Esophagus (tissue), 2 donors: ENCODE data around the gene RHPN2. TPM values are rescaled to one million over a fixed set of nuclear protein-coding genes. Genes with fewer than 3 reads are reported as not detected.

Source experiments
- H3K27ac ChIP-seq, 2 donors: one replicate each; pipeline ENCODE4 v1.5.1; 2013; ENCODE audit warnings: low read depth in 2 of 2, mild to moderate bottlenecking in 2 of 2, inconsistent platforms in 1 of 2, low read length in 1 of 2, moderate library complexity in 1 of 2
- H3K27me3 ChIP-seq, 2 donors: one replicate each; pipeline ENCODE4 v1.6.1; 2013; ENCODE audit warnings: low read length in 2 of 2, control low read depth in 1 of 2, mild to moderate bottlenecking in 1 of 2; ENCODE audit not compliant: insufficient read depth in 2 of 2, control insufficient read depth in 1 of 2
- H3K36me3 ChIP-seq, 2 donors: one replicate each; pipeline ENCODE4 v1.6.1; 2013; ENCODE audit warnings: low read length in 1 of 2; ENCODE audit not compliant: control insufficient read depth in 2 of 2, insufficient read depth in 2 of 2
- H3K4me1 ChIP-seq, 2 donors: one replicate each; pipeline ENCODE4 v1.6.1; 2013; ENCODE audit warnings: low read length in 1 of 2; ENCODE audit not compliant: control insufficient read depth in 2 of 2, insufficient read depth in 2 of 2
- H3K4me3 ChIP-seq, 2 donors: one replicate each; pipeline ENCODE4 v1.5.1; 2013; ENCODE audit warnings: low read length in 2 of 2, mild to moderate bottlenecking in 2 of 2, low read depth in 1 of 2, moderate library complexity in 1 of 2
- H3K9me3 ChIP-seq, 2 donors: one replicate each; pipeline ENCODE4 v1.6.1; 2013; ENCODE audit warnings: mild to moderate bottlenecking in 2 of 2, low read depth in 1 of 2, low read length in 1 of 2, moderate library complexity in 1 of 2; ENCODE audit not compliant: control insufficient read depth in 2 of 2, insufficient read depth in 1 of 2
- WGBS, 2 donors: extraction: QIAGEN DNeasy Blood & Tissue Kit; methylation state at CpG; one replicate each; pipeline ENCODE4 v1.1.7; 2013; 5-methylcytosine and 5-hydroxymethylcytosine counted together
- polyA plus RNA-seq, 2 donors: library from polyadenylated mRNA; stranded (reverse); fragments of 200-250 nt; gene quantifications; one replicate each; pipeline ENCODE4 v1.2.3, GENCODE V29; 2013
- donor health status: healthy with polysubstance abuse.
- donor health status: Bipolar disorder and iron deficiency.

The RHPN2 gene
- under 1 TPM; 0.26 to 0.76 TPM for polyA plus RNA-seq

GRCh38 chr19:33064792-33065550 is at the start of gene RHPN2:
RHPN2 (minus strand) TSS chr19:33064888; CDS start chr19:33064852, 36 bp downstream.
- peak within 1 kb of the TSS; percentile 33 to 53 for H3K4me3 ChIP-seq
- no peaks in the 10 kb centered on the region for H3K9me3 ChIP-seq
- H3K27me3 ChIP-seq, result peaks cover 0 to 3% of the 10 kb centered on the region in 2 donors
- H3K27ac ChIP-seq, result no peak within 1 kb of the TSS
- WGBS, 2 donors, result 6 to 7% methylated on average over 79 to 85 of the region's 86 CpGs
- H3K4me1 ChIP-seq, result peaks cover 3 to 5% of the 10 kb centered on the region in 2 donors
- H3K36me3 ChIP-seq, result no peaks in the 10 kb centered on the region

GRCh38 chr19:33114312-33114711 is 49.6 kb upstream of the RHPN2 start:
- WGBS, 2 donors, result 79 to 80% methylated on average over 4 of the region's 4 CpGs
- Histone ChIP-seq H3K27ac (no peak overlapping the region), H3K4me1 (no peaks in the 10 kb centered on the region), H3K27me3 (no peaks in the 10 kb centered on the region), H3K36me3 (peaks cover 10 to 23% of the 10 kb centered on the region in 2 donors), H3K9me3 (no peaks in the 10 kb centered on the region), H3K4me3 (no peak overlapping the region)

GRCh38 chr19:33111587-33111986 is 46.9 kb upstream of the RHPN2 start:
- Histone ChIP-seq H3K4me1 (no peaks in the 10 kb centered on the region), H3K27me3 (no peaks in the 10 kb centered on the region), H3K9me3 (no peaks in the 10 kb centered on the region), H3K36me3 (peaks cover 6 to 18% of the 10 kb centered on the region in 2 donors), H3K4me3 (no peak overlapping the region), H3K27ac (no peak overlapping the region)
- WGBS, 2 donors, result 94 to 97% methylated on average over 11 of the region's 11 CpGs

DNA sequence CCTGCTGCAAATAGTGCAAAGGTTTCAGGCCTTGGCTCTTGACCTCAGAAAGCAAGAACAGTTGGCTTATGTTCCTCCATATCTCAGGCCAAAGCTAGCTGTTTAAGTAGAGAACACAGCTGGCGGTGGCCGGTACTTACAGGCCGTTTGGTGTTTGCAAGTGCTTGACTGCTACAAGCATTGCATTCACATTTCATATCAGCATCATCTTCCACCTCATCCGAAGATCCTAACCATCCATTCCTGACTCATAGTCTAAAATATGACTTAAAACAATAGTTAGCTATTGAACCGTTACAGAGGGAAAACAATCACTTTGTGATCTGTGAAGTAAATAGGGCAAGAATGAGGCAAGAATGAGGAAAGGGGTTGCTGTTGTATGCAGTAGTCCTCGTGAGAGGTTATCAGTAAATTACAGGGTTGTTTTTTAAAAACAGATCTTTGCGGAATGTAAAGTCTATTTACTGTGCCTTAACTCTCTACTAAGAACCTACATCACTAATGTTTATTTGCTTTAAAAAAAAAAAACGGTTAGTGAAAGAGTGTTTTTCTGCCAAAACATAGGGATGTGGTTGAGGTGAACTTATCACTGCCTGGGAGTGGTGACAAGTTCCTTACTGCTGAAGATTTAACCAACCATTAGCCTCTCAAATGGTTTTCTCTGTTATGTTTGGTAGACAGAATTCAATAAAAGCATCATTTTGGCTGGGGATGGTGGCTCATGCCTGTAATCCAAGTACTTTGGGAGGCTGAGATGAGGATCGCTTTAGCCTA is 45.6 kb upstream of the RHPN2 start:
- H3K4me3 ChIP-seq, result no peak overlapping the region
- no peaks in the 10 kb centered on the region for H3K27me3 ChIP-seq
- peaks cover 6 to 19% of the 10 kb centered on the region in 2 donors for H3K36me3 ChIP-seq
- H3K27ac ChIP-seq, result no peak overlapping the region
- 83 to 84% methylated on average over 9 of the region's 9 CpGs for WGBS, 2 donors
- no peaks in the 10 kb centered on the region for H3K9me3 ChIP-seq
- H3K4me1 ChIP-seq, result no peaks in the 10 kb centered on the region

- Histone ChIP-seq H3K4me3 (no peak overlapping the region), H3K27me3 (no peaks in the 10 kb centered on the region), H3K27ac (no peak overlapping the region), H3K36me3 (peaks cover 11 to 16% of the 10 kb centered on the region in 2 donors), H3K4me1 (no peaks in the 10 kb centered on the region), H3K9me3 (no peaks in the 10 kb centered on the region)
- whole genome bisulfite sequencing, 2 donors, result 90 to 93% methylated on average over 10 of the region's 10 CpGs
Observed at GRCh38 chr19:33108161-33108560, 43.5 kb upstream of the RHPN2 start.

DNA sequence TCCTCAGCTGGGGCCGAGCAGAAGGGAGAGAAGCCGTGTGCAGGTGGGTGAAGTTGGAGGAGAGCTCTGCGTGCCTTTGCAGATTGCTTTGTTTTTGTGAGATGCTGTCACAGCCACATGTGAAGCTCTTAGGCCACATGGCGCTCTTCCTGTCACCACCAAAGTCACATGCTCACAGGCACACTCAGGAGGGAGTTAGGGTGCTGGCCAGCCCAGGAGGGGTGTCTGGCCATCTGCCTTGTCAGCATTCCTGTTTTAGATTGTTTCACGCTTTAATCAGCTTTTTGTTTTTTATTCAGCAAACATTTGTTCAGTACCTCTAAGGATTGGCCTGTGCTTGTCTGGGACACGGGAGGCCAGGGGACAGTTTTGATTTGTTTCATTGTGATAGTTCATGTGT is 38.2 kb upstream of the RHPN2 start:
- Histone ChIP-seq H3K9me3 (no peaks in the 10 kb centered on the region), H3K4me3 (no peak overlapping the region), H3K27ac (no peak overlapping the region), H3K36me3 (peaks cover 24 to 25% of the 10 kb centered on the region in 2 donors), H3K27me3 (no peaks in the 10 kb centered on the region), H3K4me1 (no peaks in the 10 kb centered on the region)
- 91 to 93% methylated on average over 6 of the region's 6 CpGs for whole genome bisulfite sequencing, 2 donors

GRCh38 chr19:33100894-33101644 is 36.4 kb upstream of the RHPN2 start:
- 85 to 90% methylated on average over 10 of the region's 10 CpGs for WGBS, 2 donors
- Histone ChIP-seq H3K4me1 (no peaks in the 10 kb centered on the region), H3K9me3 (no peaks in the 10 kb centered on the region), H3K27ac (no peak overlapping the region), H3K4me3 (no peak overlapping the region), H3K27me3 (no peaks in the 10 kb centered on the region), H3K36me3 (peaks cover 21 to 24% of the 10 kb centered on the region in 2 donors)

DNA sequence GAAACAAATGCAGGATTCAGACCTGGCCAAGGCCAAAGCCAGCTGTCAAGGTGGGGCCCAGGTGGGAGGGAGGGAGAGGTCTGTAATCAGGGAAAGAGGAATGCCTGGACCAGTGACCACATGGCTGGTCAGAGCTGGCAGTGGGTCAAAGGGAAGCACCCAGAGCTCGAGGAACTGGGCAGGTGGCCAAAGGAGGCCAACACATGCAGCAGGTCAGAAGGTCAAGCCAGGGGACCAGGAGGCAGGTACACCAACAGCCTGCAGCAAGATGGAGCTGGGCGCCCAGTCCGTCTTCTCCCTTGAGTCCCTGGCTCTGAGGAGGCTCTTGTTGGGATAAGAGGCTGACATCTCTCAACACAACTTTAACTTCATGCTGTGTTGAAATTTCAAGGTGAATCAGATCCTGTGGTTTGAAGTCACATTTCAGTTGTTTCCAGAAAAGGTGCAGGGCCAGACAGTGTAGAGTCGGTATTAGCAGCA is 33.4 kb upstream of the RHPN2 start:
- Histone ChIP-seq H3K27me3 (no peaks in the 10 kb centered on the region), H3K27ac (no peak overlapping the region), H3K9me3 (no peaks in the 10 kb centered on the region), H3K36me3 (peaks cover 18 to 29% of the 10 kb centered on the region in 2 donors), H3K4me3 (no peak overlapping the region), H3K4me1 (no peaks in the 10 kb centered on the region)
- WGBS, 2 donors, result 72 to 76% methylated on average over 4 of the region's 4 CpGs

DNA sequence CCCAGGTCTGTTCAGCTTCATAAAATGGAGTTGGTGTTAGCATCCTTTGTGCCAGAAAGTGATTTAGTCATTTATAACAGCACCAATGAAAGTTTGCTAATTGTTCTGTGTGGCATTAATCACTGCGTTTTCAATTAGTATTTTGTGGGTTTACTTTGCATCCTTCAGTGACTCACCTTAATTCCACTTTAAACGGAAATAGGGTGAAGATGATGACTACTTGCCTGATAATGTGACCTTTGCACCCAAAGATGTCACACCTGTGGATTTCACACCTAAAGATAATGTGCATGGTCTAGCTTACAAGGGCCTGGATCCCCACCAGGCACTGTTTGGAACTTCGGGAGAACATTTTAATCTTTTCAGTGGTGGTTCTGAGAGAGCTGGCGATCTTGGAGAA is 31.3 kb upstream of the RHPN2 start:
- no peak overlapping the region for H3K27ac ChIP-seq
- no peaks in the 10 kb centered on the region for H3K9me3 ChIP-seq
- 71 to 80% methylated on average over 4 of the region's 4 CpGs for WGBS, 2 donors
- no peaks in the 10 kb centered on the region for H3K27me3 ChIP-seq
- no peak overlapping the region for H3K4me3 ChIP-seq
- H3K4me1 ChIP-seq, result no peaks in the 10 kb centered on the region
- peaks cover 17 to 27% of the 10 kb centered on the region in 2 donors for H3K36me3 ChIP-seq
